Hindlimb muscle (tissue), 1 donor: Measurements from ENCODE around the gene ACADM. TPM values are rescaled to one million over a fixed set of nuclear protein-coding genes. Genes with fewer than 3 reads are reported as not detected.
A peak's percentile ranks its signal among the peaks of the same experiment; 100 is the strongest.
"Not testable (repeated sequence)": the region's sequence is repeated elsewhere in the genome, so short reads cannot be mapped to it uniquely, and the experiment has no call there.

Experiments used
- DNase-seq: peaks from one replicate; pipeline ENCODE4 v3.0.0-alpha.2; 2013
- polyA plus RNA-seq: library from polyadenylated mRNA; unstranded; fragments of 120-200 nt; gene quantifications from one replicate; pipeline ENCODE4 v1.2.1, GENCODE V29; 2013; ENCODE audit not compliant: insufficient read length

Gene ACADM
- 59.7 TPM for polyA plus RNA-seq

DNA sequence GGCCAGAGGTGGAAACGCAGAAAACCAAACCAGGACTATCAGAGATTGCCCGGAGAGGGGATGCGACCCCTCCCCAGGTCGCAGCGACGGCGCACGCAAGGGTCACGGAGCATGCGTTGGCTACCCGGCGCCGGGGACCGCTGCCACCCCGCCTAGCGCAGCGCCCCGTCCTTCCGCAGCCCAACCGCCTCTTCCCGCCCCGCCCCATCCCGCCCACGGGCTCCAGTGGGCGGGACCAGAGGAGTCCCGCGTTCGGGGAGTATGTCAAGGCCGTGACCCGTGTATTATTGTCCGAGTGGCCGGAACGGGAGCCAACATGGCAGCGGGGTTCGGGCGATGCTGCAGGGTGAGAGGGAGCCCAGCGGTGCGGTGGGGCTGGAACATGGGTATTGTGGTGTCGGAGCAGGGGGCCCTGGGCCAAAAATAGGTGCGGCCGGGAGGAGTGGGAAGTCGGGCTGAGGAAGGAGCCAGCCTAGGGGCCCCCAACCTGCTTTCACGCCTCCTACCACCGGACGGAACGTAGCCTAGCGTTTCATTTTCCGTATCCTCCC is at the start of gene ACADM:
Gene ACADM, plus strand, starts transcription at position 238 of the 551 bp plus-strand sequence. Its CDS starts 79 bp downstream, at position 317.
- DNase-seq: peak; percentile 91

- no peak for DNase-seq
Observed at GRCh38 chr1:75677443-75677842, 47.1 kb upstream of the ACADM start.

- DNase-seq: not testable (repeated sequence)
Observed at GRCh38 chr1:75677964-75678363, 46.5 kb upstream of the ACADM start.

GRCh38 chr1:75690547-75690946 is 34.0 kb upstream of the ACADM start:
- no peak for DNase-seq

- DNase-seq: no peak
Observed at GRCh38 chr1:75693551-75693950, 31.0 kb upstream of the ACADM start.

DNA sequence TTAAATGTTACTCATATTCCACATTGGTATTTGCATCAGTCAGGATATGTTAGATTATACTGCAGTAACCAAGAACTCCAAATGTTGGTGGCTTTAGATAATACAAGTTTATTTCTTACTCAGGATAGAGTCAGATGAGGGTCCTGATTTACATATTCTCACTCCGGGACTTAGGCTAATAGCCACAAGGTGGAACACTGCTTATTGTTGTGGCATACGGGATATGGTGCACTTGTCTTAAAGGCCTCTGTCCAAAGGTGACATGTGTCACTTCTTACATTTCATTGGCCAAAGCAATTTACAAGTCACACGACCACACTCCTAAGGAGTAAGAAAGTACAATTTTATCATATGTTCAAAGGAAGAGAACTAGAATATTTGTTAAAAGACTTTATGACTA is 28.5 kb upstream of the ACADM start:
- DNase-seq: no peak

GRCh38 chr1:75707191-75707590 is 17.3 kb upstream of the ACADM start:
- DNase-seq: no peak

- DNase-seq: no peak
Observed at GRCh38 chr1:75708910-75709309, 15.6 kb upstream of the ACADM start.

DNA sequence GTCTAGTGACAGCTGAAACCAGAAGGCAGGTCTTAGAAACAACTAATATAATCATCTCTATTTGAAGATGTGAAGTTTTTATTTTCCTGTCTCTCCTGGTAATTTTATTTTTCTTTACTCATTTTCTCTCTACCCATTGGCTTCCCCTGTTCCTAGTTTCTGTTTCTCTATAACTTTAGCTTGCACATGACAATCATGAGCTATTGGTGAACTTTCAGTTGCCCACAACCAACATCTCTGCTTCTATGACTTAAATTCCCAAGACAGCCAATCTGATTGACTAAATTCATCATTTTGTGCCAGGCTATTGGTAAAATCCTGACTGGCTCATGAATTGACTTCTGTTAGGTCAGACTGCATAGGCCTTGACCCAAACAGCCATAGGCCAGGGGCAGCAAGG is 13.7 kb upstream of the ACADM start:
- DNase-seq: no peak

GRCh38 chr1:75711846-75712245 is 12.7 kb upstream of the ACADM start:
- DNase-seq: no peak

DNA sequence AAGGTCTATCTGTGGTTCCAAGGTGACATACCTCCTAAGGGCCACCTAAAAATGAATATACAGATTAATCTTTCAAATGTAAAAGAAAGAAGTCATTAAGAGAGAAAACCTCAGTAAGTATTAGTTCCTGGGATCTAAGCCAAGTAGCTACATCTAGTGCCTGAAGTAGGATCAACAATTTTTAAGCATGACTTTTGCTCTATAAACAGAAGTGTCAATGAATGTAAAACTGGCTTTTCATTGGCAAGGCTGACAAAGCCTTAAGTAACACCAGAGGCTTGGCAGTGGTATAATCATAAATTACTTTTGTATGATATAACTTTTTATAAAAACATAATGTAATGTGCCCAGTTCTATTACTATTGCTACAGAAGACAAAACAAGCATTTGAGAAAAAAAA is 12.2 kb upstream of the ACADM start:
- no peak for DNase-seq

DNA sequence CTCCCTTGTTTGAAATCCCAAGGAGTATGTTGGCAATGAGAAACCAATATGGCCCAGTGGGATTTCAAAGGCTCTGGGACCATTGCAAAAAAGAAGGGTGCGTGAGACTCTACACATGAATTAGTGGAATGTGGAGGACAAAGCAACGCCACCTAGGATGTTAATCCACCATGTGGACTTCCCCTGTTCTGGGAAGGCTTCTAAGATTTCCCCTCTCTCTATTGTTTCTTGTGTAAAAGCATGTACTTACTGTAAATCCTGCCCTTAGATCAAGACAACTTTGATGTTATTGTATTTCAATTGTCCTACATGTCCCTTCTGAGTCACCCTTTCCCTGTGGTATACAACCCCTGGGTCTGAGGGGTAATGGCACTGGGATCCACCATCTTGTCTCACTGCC is 4.7 kb upstream of the ACADM start:
- no peak for DNase-seq

DNA sequence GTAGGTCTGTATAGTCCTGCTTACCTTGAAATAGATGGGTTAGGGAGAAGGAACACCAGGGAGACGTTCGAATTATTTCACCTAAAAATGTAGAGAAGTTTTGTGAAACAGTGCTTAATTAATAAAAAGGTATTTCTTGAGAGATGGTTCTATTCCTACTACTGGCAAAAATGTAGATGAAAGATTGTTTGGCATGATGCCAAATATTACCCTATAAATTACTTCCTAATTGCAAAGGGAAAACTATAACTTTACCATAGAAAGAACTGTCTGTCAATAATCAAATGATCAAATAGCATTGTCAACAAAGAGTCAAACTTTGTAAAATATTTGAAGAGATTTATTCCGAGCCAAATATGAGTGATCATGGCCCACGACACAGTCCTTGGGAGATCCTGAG is 4.2 kb upstream of the ACADM start:
- DNase-seq: no peak

DNA sequence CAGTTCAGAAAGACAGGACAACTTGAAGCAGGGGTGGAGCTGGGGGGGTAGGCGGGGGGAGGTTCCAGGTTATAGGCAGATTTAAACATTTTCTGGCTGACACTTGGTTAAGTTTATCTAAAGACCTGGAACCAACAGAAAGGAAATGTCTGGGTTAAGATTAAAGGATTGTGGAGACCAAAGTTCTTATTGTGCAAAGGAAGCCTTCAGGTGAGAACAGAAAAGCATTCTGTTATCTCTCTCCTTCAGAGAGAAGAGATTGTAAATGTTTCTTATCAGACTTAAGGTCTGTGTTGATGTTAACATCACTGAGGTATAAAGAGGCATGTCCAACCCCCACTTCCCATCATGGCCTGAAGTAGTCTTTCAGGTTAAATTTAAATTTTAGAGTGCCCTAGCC is 3.7 kb upstream of the ACADM start:
- DNase-seq: no peak

DNA sequence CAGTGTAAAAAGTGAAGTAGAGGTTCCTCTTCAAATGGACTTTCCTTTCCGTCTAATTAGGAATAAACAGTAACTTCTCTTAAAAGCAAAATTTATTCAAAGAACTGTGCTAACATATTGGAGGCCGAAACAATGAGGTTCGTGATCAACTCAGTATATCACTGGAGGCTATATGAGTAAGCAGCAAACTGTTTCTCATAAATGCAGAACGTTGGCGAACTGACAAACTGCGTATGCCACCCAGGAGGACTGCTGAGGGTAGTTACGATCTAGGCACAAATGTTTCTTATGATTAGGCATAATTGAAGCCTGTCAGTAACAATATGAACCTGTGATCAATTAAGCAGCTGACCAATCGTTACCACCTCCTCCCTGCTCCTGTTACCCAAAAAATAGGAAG is 2.3 kb upstream of the ACADM start:
- not testable (repeated sequence) for DNase-seq

GRCh38 chr1:75722966-75723365 is 1.5 kb upstream of the ACADM start:
- no peak for DNase-seq

- DNase-seq: peak; percentile 86
Observed at GRCh38 chr1:75723989-75724471, 479 bp upstream of the ACADM start.

DNA sequence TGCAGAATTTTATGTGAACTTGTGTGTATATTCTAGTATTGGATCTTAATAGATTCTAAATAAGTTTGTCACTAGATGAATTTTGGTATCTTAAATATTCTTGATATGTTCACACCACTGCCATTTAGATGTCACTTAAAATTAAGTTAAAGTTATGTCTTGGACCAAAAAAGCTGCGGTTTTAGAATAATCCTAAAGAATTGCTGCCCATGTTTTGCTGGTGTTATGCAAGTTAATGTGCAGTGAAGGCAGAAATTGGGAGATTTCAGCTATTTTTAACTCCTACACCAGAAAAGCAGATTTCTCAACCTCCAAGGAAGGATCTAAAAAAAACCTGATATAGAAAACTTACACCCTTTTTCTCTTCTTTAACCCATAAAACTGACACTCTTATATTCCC is 757 bp downstream of the ACADM start:
- DNase-seq: no peak

DNA sequence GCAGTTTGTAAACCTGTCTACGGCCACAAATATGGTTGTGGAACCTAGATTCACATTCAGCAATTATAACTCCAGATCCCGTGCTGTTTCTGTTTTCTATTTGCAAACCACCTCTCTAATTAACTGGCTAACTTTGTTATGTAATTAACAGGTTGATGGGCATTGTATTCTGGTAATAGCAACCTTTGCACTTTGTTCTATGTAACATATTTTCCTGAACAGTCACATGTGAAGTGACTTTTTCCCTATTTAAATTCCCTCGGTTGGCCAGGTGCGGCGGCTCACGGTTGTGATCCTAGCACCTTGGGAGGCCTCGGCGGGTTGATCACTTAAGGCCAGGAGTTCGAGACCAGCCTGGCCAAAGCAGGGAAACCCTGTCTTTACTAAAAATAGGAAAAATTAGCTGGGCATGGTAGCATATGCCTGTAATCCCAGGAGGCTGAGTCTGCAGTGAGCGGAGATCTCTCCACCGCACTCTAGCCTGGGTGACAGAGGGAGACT is 1.4 kb downstream of the ACADM start:
- DNase-seq: no peak

DNA sequence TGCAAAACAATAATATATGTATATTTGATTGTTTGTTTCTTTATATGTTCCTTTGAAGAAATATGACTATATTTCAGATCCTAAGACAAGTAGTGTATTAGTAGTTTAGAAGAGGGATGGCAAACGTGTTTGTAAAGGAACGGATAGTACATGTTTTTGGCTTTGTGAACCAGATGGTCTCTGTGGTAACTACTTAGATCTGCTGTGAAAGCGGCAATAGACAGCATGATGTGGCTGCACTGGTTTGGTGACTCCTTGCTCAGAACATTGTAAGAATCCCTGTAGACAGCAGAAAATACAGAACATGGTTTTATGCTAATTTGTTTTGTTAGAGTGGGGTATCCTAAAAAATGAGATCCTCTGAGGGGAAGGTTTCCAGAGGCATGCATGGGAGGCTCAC is 3.1 kb downstream of the ACADM start:
- no peak for DNase-seq

GRCh38 chr1:75730432-75730831 is 5.9 kb downstream of the ACADM start:
- no peak for DNase-seq

GRCh38 chr1:75731881-75732280 is 7.4 kb downstream of the ACADM start:
- DNase-seq: no peak

GRCh38 chr1:75732703-75733102 is 8.2 kb downstream of the ACADM start:
- no peak for DNase-seq

GRCh38 chr1:75733661-75734060 is 9.2 kb downstream of the ACADM start:
- no peak for DNase-seq

- DNase-seq: no peak
Observed at GRCh38 chr1:75736016-75736415, 11.5 kb downstream of the ACADM start.
